Dermis blood vessel endothelial cell (primary cell): ENCODE measurements around the gene RHBDF1. TPM values are rescaled to one million over a fixed set of nuclear protein-coding genes. Genes with fewer than 3 reads are reported as not detected.

ENCODE experiments used
- DNase-seq: peaks from one replicate; pipeline ENCODE4 v3.0.0; 2010
- total RNA-seq: library from RNA; depleted of rRNA; stranded (reverse); fragments of >200 nt; gene quantifications from 2 replicates; pipeline ENCODE4 v1.2.3, GENCODE V29; 2014

Gene RHBDF1
- total RNA-seq, 1 donor from 2014 or later: 30.1 TPM

- DNase-seq: no peak
Measured at GRCh38 chr16:92431-93339, 20.3 kb upstream of the RHBDF1 start.

DNA sequence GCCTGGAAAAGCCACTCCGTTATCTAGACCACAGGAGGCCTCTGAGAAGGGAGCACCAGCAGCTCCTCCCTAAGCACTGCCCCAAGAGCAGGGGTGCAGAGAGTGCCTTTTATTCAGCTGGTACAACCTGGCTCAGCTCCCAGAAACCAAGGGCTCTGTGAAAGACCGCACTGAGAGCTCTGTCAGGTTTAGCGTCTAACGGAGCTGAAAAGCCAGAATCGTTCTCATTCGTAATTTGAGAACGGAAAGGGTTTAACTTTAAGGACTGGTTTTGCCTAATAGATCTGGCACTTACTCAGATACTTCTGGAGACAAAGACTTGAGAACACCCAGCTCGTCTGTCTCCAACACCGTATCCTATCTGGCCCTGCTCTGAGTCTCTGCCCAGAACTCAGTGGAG is 19.1 kb upstream of the RHBDF1 start:
- no peak for DNase-seq

GRCh38 chr16:89391-90302 is 17.2 kb upstream of the RHBDF1 start:
- no peak for DNase-seq

DNA sequence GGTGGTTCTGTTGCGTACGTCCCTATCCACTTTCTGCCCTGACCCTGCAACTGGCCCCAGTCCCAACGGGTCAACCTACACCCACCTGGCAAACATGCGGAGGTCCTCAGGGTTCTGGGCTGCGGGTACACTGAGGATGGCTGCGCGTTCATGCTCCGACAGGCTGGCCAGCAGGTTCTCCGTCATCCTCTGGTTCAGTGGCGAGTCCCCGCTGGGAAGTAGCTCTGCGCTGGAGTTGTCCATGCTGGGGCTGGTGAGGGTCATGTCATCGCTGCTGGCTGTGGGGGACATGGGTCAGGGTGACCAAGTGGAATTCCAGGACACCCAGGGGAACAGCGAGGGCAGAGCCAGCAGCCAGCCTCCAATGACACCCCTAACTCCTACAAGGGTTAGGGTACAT is 16.2 kb upstream of the RHBDF1 start:
- no peak for DNase-seq

DNA sequence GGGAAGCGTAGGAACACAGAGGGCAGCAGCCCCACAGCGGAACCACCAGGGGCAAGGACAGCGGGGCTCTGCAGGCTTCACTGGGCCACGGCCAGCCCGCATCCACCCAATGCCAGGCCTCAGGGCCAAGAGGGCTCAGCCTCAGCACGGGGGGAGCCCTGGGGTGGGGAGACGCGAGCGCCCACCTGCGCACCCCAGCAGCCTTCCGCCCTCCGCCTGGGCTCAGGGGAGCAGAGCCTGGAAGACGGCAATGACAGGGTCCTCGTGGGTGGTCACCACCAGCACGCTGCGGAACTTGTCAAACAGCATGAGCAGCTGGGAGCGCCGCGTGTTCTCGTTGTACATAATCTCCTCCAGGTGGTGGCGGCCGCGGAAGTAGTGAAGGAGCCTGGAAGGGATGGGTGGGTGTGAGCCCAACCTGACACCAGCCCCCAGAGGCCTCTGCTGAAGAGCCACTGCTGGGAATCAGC is 14.1 kb upstream of the RHBDF1 start:
- no peak for DNase-seq

DNA sequence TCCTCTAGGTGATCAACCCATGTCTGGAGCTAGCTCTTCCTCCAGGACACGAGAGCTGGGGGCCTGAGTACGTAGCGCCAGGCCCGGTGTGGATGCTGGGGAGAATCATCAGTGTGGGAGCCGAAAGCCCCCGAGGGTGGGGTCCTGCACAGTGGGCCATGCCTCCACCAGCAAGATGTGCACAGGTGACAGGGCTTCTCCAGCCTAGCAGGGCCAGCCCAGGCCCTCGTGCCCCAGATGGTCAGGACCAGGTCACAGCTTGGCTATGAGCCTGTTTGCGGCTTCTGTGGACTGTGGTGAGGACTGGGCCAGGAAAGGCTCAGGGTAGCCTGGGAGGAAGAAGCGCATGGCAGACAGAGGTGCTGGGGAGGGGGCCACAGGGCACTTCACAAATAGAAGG is 13.4 kb upstream of the RHBDF1 start:
- no peak for DNase-seq

- DNase-seq: no peak
Measured at GRCh38 chr16:85407-85782, 13.0 kb upstream of the RHBDF1 start.

- peak; percentile 97 for DNase-seq
Measured at GRCh38 chr16:84718-85406, 12.4 kb upstream of the RHBDF1 start.

DNA sequence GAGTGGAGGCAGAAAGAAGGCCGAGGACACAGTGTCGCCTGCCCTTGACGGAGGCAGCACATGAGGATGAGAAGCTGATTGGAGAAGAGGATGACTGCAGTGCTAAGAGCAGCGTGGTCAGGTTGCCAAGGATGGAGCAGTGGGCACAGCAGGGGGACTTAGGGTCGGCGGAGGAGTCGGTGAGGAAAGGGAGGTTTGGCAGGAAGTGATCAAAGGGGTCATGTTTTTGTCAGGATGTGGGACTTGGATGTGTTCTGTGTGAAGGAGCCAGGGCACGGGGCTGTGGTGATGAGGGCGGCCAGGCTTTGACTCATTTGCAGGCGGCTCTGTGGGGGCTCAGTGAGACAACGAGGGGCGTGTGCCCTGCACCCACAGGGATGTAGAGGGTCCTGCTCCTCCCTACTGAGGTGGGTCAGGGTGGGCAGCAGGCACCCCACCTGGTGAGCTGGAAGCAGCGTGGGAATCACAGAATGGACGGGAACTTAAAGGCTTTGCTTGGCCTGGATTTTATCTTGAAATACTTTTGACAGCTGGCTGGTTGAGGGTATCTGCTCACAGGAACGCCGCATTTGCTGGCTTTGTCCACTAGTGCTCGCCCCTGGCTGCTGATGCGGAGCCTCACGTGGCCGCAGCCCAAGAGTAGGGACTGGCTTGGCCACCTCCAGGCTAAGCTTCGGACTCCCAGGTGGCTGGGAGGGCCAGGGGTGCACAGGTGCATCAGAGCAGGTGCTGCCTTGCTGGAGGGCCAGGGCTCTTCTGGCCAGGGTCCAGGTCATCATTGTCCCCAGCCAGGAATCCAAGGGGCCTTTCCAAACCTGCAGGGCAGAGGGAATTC is 11.6 kb upstream of the RHBDF1 start:
- DNase-seq: peak; percentile 57

- no peak for DNase-seq
Measured at GRCh38 chr16:83060-83603, 10.7 kb upstream of the RHBDF1 start.

DNA sequence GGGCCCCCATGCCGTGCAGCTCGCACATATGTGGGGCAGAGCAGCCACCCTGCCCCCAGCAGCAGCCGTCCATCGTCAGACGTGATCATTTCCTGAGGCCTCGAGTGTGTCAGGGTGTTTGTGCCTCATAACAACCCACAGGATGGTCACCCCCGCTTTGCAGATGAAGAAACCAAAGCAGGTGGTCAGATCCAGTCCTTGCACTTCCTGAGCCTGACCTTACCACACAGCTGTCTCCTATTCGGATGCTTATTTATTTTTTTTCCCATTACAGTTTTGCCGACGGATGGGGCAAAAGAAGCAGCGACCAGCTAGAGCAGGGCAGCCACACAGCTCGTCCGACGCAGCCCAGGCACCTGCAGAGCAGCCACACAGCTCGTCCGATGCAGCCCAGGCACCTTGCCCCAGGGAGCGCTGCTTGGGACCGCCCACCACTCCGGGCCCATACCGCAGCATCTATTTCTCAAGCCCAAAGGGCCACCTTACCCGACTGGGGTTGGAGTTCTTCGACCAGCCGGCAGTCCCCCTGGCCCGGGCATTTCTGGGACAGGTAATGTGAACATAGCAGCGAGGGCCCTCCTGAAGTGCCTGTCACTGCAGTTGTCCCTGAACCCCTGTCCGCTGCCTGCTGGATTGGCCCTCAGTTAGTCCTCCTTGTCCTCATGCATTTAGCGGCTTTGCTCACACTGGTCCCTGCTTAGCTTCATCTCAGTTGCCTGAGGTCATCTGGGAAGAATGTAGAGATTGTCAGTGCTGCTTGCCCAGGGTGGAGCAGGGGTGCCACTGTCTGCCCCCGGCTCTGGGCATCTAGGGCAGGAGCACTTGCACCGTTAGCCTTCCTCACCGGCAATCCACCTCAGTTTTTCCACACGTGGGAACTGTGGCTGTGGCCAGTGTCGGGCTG is 7.0 kb upstream of the RHBDF1 start:
- DNase-seq: peak; percentile 85

GRCh38 chr16:78444-79150 is 6.2 kb upstream of the RHBDF1 start:
- DNase-seq: peak; percentile 60

DNA sequence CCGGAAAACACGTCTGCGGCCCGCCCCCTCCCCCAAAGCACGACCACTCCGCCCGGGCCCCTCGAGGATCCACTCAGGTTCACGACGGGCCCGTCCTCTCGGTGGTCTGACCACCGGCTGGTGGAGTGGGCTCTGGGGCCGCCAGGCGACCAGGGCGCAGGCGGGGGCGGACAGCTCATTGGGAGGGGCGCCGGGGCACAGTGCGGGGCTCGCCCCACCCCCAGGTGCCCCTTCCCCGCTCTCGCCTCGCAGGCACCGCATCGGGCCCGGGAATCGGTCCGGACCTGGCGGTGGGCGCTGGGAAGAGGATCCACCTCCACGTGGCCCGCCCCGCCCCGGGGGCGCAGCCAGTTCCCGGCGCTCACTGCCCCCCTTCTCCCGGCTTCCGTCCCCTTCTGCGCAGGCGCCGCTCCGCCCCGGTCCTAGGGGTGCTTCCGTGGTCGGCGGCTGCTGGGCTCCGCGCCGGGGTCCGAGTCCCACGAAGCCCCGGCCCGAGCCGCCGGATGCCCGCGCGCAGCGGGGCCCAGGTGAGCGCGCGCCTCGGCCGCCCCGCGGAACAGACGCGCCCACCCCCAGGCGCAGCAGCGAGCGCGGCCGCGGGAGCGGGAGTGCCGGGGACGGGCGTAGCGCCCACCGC is 5.5 kb upstream of the RHBDF1 start, which contains the start of gene MPG:
TSS of gene MPG (plus strand) at position 419 of the 637 bp plus-strand sequence. CDS start at position 504, 85 bp downstream.
- DNase-seq: peak; percentile 85

DNA sequence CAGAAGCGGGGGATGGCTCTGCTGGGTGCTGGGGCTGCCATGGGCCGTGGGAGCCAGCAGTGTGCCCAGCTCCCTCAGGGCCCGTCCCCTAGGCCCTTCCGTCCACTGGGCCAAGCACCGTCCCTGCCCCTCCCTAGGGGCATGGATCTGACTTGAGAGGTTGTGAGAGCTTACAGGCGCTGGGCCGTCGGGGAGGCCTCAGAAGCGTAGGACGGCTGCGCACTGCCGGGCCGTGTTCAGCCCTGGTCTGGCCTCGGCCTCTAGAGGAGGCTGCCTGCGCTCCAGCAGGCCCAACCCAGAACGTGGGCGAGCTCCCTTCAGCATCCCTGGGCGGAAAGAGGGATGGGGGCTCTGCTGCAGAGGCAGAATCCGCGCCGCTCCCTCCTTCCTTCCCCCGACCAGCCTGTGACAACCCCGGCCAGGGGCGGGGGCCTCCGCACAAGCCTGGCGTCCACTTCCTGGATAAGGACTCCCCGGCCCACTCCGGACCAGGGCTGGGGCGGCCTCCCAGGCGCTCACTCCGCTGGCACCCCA is 4.9 kb upstream of the RHBDF1 start:
- DNase-seq: peak; percentile 75

DNA sequence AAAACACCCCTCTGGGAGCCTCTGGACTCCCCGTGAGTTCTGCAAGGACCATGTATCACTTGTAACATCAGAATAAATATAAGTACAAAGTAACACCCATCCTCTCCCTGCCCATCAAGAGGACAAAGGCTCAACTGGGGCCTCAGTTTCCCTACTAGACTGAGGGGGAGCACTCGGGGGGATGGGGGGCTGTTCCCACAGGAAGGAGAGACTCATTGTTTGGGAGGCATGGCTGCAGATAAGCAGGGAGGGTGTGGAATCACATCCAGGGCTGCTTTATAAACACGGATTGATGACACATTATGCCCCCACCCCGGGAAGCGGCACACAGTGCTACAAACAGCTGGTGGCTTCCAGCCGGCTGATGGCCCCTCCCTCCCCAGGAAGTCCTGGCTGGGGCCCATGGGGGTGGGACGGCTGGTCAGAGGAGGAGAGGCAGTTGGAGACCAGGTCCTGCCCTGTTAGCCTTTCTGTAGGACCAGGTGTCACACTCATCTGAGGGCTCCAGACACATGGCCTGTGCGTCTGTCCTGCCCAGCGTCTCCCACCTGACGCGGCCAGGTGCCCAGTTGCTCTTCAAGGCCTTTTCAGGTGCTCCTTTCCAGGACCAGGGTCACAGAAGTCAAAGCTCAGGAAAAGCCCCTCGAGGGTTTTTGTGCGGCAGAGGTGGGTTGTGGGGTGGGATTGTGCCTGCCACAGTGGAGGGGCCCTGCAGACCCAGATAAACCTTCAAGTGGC is 4.3 kb upstream of the RHBDF1 start:
- DNase-seq: peak; percentile 72

DNA sequence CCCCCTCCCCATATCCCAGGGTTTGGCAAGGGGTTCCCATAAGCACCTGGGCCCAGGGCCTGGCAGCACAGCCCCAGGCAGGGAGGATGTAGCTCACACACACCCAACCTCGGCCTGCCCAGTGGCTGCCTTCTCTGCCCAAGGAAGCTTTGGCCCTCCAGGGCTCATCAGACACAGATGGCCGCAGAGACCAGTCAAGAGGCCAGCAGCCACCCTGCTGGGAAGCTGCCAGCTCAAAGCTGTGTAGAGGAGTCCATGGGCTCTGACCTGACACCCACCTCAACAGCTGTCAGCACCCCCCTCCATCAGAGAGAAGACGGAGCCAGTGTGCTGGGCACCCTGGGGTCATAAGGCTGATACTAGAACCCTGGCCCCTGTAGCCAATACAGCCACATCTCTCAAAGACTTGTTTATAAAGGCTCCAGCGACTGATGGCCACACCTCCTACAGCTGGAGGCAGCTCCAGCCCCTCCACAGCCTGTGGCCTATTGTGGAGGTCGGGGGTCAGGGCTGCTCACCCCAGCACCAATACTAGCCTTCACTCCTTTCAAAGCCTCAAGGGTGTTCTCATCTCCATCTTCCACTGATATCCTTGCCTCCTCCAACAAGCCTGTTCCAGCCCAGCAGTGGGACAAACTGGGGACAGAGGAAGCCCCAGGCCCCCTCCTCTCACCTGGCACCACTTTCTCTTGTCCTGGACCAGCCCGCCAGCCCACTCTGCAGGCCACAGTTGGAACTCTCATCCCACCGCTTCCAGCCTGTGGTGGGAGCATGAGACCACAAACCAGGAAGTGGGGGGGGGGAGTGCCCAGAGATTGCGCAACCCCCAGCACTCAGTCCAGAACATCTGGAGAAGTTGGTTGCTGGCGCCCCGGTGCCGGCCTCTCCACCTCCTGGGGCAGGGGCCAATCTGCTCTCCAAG is 3.4 kb upstream of the RHBDF1 start:
- DNase-seq: peak; percentile 63

DNA sequence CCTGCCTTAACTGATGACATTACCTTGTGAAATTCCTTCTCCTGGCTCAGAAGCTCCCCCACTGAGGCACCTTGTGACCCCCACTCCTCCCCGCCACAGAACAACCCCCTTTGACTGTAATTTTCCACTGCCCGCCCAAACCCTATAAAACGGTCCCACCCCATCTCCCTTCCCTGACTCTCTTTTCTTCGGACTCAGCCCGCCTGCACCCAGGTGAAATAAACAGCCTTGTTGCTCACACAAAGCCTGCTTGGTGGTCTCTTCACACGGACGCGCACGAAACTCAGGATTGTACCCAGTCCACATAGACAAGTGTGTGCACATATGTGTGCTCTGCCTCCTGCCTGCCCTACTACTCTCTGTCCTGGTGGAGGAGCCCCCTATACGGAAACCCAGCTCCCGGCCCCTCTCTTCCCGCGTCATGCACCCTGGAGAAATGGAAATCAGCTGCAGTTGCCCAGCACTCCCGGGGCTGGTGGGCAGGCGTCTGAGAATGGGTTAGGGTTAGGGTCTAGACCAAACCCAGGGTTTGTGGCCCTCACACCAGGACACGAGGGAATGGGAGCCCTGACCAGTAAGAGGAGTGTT is 2.4 kb upstream of the RHBDF1 start:
- DNase-seq: no peak
